GM19099 (cell line): ENCODE measurements around the gene LAMB3.

ENCODE experiments used
- POLR2A ChIP-seq: IDR thresholded peaks from 3 replicates; pipeline ENCODE4 v1.6.1; 2011; ENCODE audit warnings: low read depth; ENCODE audit not compliant: insufficient read length; ENCODE audit errors: extremely low read depth

The LAMB3 gene

GRCh38 chr1:209619696-209620486 is 32.3 kb downstream of the LAMB3 start:
- no peak for TF ChIP-seq POLR2A

GRCh38 chr1:209618756-209619420 is 33.3 kb downstream of the LAMB3 start:
- TF ChIP-seq POLR2A, result no peak

DNA sequence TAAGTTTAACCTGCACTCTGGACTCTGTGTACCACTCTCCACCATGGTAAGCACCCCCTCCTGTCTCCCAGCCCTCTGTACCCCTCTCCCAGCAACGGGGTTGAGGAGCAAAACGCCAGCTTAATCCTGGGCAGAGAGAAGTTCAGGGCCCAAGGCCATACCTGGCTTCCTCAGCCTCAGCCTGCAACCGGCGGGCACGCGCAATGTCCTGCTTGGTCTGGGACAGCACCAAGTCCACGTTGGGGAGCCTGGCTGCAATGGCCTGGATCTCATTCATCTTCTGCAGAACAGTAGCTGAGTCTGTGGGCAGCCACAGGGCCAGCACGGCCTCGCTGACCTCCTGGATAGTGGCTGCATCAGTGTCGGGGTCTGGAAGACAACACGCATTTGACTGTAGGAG is 33.9 kb downstream of the LAMB3 start:
- TF ChIP-seq POLR2A, result no peak

DNA sequence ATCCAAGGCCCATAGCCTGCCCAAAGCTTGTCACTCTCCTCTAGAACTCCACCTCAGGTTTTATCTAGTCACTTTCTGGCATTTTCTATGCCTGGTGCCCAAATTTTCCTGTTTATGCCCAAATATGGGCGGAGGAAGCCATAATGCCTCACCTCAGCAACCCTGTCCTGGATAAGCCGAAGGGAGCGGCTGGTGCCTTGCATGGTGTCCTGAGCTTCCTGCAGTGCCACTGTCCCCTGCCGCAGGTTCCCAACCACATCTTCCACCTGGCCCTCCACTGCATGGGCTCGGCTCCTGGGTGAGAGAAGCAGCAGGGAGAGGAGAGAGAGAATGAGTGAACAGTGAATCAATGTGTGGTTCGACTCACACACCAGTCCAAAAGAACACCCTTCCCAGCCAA is 34.5 kb downstream of the LAMB3 start:
- TF ChIP-seq POLR2A, result no peak

- TF ChIP-seq POLR2A, result no peak
Observed at GRCh38 chr1:209617047-209617673, 35.1 kb downstream of the LAMB3 start.

GRCh38 chr1:209616366-209617046 is 35.7 kb downstream of the LAMB3 start:
- TF ChIP-seq POLR2A, result no peak

DNA sequence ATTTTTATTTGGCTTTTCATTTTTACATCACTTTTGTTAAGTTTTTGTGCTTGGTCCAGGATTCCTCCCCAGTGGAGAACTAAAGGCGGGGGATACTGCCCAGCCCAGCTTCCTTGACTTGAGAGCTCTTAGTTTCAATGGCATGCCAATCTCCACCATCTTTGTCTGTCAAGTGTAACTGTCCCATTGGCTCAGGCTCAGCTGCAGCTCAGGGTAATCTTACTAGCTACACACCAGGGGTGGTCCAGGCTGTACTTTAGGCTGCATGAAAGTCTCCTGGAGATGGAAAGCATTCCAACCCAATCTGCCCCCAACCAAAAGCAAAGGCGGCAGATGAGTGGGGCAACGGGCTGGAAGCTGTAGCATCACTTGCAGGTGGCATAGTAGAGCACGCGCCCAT is 37.3 kb downstream of the LAMB3 start:
- TF ChIP-seq POLR2A, result no peak

DNA sequence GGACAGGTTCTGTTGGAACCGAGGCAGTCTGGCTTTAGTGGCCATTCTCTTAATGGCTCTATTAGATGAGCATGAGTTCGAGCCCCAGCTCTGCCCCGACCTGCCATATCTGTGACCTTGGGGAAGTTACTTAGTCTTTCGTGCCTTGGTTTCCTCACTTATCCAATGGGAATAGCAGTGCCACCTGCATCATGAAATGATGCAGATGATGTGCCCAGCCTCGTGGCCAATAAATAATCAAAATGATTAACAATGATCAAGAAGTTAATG is 38.1 kb downstream of the LAMB3 start:
- no peak for TF ChIP-seq POLR2A

DNA sequence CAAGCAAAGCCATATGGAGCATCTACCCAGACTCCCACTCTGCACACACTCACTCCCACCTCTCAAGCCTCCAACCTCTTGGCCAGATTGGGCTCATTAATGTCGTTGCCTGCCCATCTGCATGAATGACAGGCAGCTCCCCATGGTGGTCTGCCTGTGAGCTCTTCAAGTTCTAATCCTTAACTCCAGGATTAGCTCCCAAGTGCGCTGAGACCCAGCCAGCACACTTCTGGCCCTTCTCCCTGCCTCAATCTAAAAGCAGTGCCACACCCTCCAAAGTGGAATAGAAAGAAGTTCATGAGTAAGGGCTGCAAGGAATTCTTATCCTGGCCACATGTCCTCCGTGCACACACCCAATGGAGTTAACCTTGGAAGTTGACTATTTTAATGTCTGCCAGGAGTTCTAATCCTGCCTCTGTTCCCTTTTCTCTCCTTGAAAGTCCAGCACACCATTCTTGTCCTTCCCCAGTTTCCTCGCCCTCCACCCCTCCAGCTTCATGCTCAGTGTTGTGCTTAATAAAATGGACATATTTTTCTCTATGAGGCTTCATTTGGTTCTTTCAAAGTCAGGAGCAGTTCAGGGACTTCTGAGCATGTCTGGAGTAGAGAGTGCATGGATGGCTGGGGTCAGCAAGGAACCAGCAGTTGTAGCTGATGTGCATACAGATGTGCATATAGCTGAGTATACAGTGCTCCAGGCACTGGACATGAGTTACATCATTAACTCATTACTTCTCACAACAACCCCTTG is 38.6 kb downstream of the LAMB3 start:
- no peak for TF ChIP-seq POLR2A

DNA sequence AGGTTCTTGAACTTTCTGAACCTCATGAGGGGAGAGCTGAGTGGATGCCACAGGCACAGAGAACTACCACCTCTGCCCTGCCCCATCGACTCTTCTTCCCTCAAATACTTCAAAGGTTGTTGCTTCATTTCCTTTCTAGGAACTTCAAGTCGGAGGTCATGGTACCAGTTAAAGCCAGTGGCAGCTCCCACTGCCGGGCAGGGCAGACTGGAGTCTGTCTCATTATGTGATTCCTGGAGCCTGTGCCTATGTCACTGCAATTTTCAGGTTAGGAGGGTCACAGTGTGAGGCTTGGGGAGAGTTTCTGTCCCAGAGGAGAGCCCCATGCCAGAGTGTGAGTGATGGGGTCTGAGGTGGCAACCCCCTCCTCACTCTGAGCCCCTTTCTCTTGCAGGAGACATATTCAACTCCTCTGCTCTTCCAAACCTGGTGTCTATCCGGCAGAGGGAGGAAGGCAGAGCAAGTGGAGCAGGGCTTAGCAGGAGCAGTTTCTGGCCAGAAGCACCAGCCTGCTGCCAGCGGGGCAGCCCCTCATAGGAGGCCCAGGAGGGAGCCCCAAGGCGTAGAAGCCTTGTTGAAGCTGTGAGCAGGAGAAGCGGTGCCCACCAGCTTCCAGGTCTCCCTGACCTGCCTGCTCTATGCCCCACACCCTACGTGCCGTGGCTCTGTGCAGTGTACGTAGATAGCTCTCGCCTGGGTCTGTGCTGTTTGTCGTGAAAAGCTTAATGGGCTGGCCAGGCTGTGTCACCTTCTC is 39.4 kb downstream of the LAMB3 start:
- TF ChIP-seq POLR2A, result no peak

- TF ChIP-seq POLR2A, result no peak
Observed at GRCh38 chr1:209611771-209612570, 40.3 kb downstream of the LAMB3 start.

GRCh38 chr1:209610631-209610905 is 41.7 kb downstream of the LAMB3 start:
- TF ChIP-seq POLR2A, result no peak

DNA sequence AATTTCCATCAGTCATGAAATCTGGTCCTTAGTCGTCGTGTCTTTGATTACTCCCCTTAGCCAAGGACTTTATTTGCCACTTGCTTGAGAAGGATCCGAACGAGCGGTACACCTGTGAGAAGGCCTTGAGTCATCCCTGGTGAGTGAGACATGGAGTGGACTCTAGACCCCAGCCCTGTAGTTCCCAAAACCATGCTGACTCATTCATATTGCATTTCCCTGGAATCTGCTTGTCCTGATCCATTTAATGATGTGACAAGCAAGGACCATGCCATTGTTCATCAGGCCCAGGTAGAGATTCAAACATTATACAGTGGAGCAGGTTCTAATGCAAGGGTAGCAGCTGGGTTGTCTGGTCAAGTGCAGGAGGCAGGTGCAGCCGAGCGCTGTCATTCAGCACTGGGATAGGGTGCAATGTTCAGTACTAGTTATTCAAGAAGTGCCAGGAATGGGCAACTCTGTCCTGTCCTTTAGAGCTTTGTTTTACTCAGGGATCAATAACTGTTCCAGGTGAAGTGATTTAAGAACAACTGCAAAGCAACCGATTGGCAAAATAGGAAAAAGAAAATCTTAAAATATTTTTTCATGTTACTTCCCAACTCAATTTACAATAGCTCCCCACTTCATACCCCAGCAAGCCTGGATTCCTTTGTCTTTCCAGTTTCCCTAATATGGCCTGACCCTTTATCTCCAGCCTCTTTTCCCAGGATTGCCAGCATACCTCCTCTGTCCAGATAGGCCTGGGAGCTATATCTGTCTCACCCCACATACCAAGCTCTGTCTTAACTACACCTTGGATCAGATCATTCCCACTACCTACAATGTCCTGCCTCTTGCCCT is 42.2 kb downstream of the LAMB3 start:
- no peak for TF ChIP-seq POLR2A
